Natural killer cell (primary cell): ENCODE measurements around the gene OR6Q1. TPM values are rescaled to one million over a fixed set of nuclear protein-coding genes. Genes with fewer than 3 reads are reported as not detected.

Source experiments
- ATAC-seq, 3 donors: fragments of 150-1000 bp in 2 of 3; fragments of 200-7000 bp in 1 of 3; cut with Tn5 transposase; 1 replicate in 1 of 3; 2 replicates in 2 of 3; pipeline ENCODE4 v1.10.0; 2021; ENCODE audit warnings: mild to moderate bottlenecking in 2 of 3, moderate library complexity in 2 of 3
- DNase-seq, 2 donors: peaks; one replicate each; pipeline versions ENCODE4 v3.0.0 to v3.0.0-alpha.2; 2013 to 2021; ENCODE audit warnings: mixed read lengths in 1 of 2
- H3K27ac ChIP-seq: one replicate; pipeline ENCODE4 v1.5.1; 2013; ENCODE audit warnings: mild to moderate bottlenecking, low read length
- H3K27me3 ChIP-seq: one replicate; pipeline ENCODE4 v1.6.1; 2013; ENCODE audit warnings: low read length; ENCODE audit not compliant: control insufficient read depth, insufficient read depth
- H3K36me3 ChIP-seq: one replicate; pipeline ENCODE4 v1.6.1; 2013; ENCODE audit warnings: low read length; ENCODE audit not compliant: control insufficient read depth, insufficient read depth
- H3K4me1 ChIP-seq: one replicate; pipeline ENCODE4 v1.6.1; 2013; ENCODE audit warnings: low read length; ENCODE audit not compliant: control insufficient read depth, insufficient read depth
- H3K4me3 ChIP-seq: one replicate; pipeline ENCODE4 v1.5.1; 2013; ENCODE audit warnings: low read length
- H3K9me3 ChIP-seq: one replicate; pipeline ENCODE4 v1.6.1; 2013; ENCODE audit warnings: low read length; ENCODE audit not compliant: control insufficient read depth, insufficient read depth
- H3K27ac Mint-ChIP-seq, 2 donors: one replicate each; pipeline ENCODE4 v1.8.0; 2022; ENCODE audit warnings: mild to moderate bottlenecking in 2 of 2, mixed read lengths in 2 of 2, moderate library complexity in 1 of 2
- H3K27me3 Mint-ChIP-seq, 2 donors: one replicate each; pipeline ENCODE4 v1.8.0; 2022; ENCODE audit warnings: low read depth in 2 of 2, mixed read lengths in 2 of 2
- H3K36me3 Mint-ChIP-seq: one replicate; pipeline ENCODE4 v1.8.0; 2022; ENCODE audit warnings: mixed read lengths
- H3K4me1 Mint-ChIP-seq, 2 donors: one replicate each; pipeline ENCODE4 v1.8.0; 2022; ENCODE audit warnings: mixed read lengths in 2 of 2
- H3K4me3 Mint-ChIP-seq: one replicate; pipeline ENCODE4 v1.8.0; 2022; ENCODE audit warnings: mild to moderate bottlenecking, moderate library complexity, mixed read lengths
- H3K9me3 Mint-ChIP-seq, 2 donors: one replicate each; pipeline ENCODE4 v1.8.0; 2022; ENCODE audit warnings: mixed read lengths in 2 of 2
- CTCF ChIP-seq: fragments of 200-600 bp; IDR thresholded peaks from one replicate; pipeline ENCODE4 v1.8.0; 2022; ENCODE audit warnings: antibody characterized with exemption
- WGBS: methylation state at CpG from one replicate; pipeline ENCODE4 v1.1.7; 2013; ENCODE audit warnings: missing lambda C conversion rate; ENCODE audit not compliant: insufficient coverage; 5-methylcytosine and 5-hydroxymethylcytosine counted together
- intact Hi-C: fragments of 100-400 bp; cut with micrococcal nuclease; formaldehyde crosslinking; loops from one replicate; pipeline ENCODE4 v1.14.2; 2022
- total RNA-seq, 4 donors: library from RNA; stranded (reverse); fragments of 120-200 nt in 1 of 4; gene quantifications; one replicate each; pipeline versions ENCODE4 v1.2.3 to v1.2.4, GENCODE V29; 2013 to 2022

OR6Q1 gene
- total RNA-seq, 3 donors from 2014 or later (not counting 1 experiment from before 2014, with no cell fraction given), result not detected

GRCh38 chr11:58004664-58005063 lies 26.1 kb upstream of the OR6Q1 start:
- Histone ChIP-seq H3K27ac (no peak overlapping the region), H3K4me1 (no peaks in the 10 kb centered on the region), H3K4me3 (no peak overlapping the region), H3K27me3 (no peaks in the 10 kb centered on the region), H3K36me3 (no peaks in the 10 kb centered on the region), H3K9me3 (no peaks in the 10 kb centered on the region)
- H3K36me3 Mint-ChIP-seq, result no peaks in the 10 kb centered on the region
- no peak overlapping the region for H3K27ac Mint-ChIP-seq
- H3K9me3 Mint-ChIP-seq, result peaks cover 3 to 5% of the 10 kb centered on the region in 2 donors
- no peaks in the 10 kb centered on the region for H3K4me1 Mint-ChIP-seq
- intact Hi-C loops, result no loop called here
- H3K4me3 Mint-ChIP-seq, result no peak overlapping the region
- TF ChIP-seq CTCF, result no peak
- DNase-seq (no peak), ATAC-seq (no peak)
- WGBS, result 13% methylated on average over 3 of the region's 6 CpGs
- H3K27me3 Mint-ChIP-seq, result peaks cover 0 to 6% of the 10 kb centered on the region in 2 donors

- Mint-ChIP-seq H3K9me3 (peaks cover 3 to 5% of the 10 kb centered on the region in 2 donors), H3K36me3 (no peaks in the 10 kb centered on the region), H3K27me3 (peaks cover 0 to 6% of the 10 kb centered on the region in 2 donors), H3K4me1 (no peaks in the 10 kb centered on the region), H3K27ac (no peak overlapping the region), H3K4me3 (no peak overlapping the region)
- TF ChIP-seq CTCF, result no peak
- H3K9me3 ChIP-seq, result no peaks in the 10 kb centered on the region
- intact Hi-C loops, result no loop called here
- 67% methylated on average over 1 of the region's 2 CpGs for WGBS
- DNase-seq (no peak), ATAC-seq (no peak)
- no peaks in the 10 kb centered on the region for H3K4me1 ChIP-seq
- no peaks in the 10 kb centered on the region for H3K27me3 ChIP-seq
- H3K4me3 ChIP-seq, result no peak overlapping the region
- H3K27ac ChIP-seq, result no peak overlapping the region
- no peaks in the 10 kb centered on the region for H3K36me3 ChIP-seq
These were observed 23.8 kb upstream of the OR6Q1 start for GRCh38 chr11:58006940-58007339.

GRCh38 chr11:58011771-58012170 lies 19.0 kb upstream of the OR6Q1 start:
- no peaks in the 10 kb centered on the region for H3K4me1 Mint-ChIP-seq
- no peak for TF ChIP-seq CTCF
- H3K4me3 Mint-ChIP-seq, result no peak overlapping the region
- no peaks in the 10 kb centered on the region for H3K4me1 ChIP-seq
- H3K36me3 ChIP-seq, result no peaks in the 10 kb centered on the region
- intact Hi-C loops, result no loop called here
- WGBS, result 77% methylated on average over 6 of the region's 6 CpGs
- no peak overlapping the region for H3K27ac ChIP-seq
- H3K27ac Mint-ChIP-seq, result no peak overlapping the region
- no peak for DNase-seq
- ATAC-seq, result no peak
- no peaks in the 10 kb centered on the region for H3K27me3 ChIP-seq
- no peaks in the 10 kb centered on the region for H3K9me3 ChIP-seq
- H3K36me3 Mint-ChIP-seq, result no peaks in the 10 kb centered on the region
- no peak overlapping the region for H3K4me3 ChIP-seq
- peaks cover 0 to 9% of the 10 kb centered on the region in 2 donors for H3K9me3 Mint-ChIP-seq
- H3K27me3 Mint-ChIP-seq, result no peaks in the 10 kb centered on the region

GRCh38 chr11:58023435-58023931 lies 7.3 kb upstream of the OR6Q1 start, which contains the start of gene OR9Q1:
OR9Q1 (plus strand) TSS chr11:58023881; CDS start chr11:58179445, 155,564 bp downstream.
- Mint-ChIP-seq H3K4me1 (no peaks in the 10 kb centered on the region), H3K36me3 (no peaks in the 10 kb centered on the region), H3K27me3 (no peaks in the 10 kb centered on the region), H3K9me3 (peaks cover 0 to 3% of the 10 kb centered on the region in 2 donors), H3K4me3 (no peak within 1 kb of the TSS), H3K27ac (no peak within 1 kb of the TSS)
- WGBS, result 56% methylated on average over 2 of the region's 5 CpGs
- Histone ChIP-seq H3K36me3 (no peaks in the 10 kb centered on the region), H3K27ac (no peak within 1 kb of the TSS), H3K4me1 (no peaks in the 10 kb centered on the region), H3K4me3 (no peak within 1 kb of the TSS), H3K9me3 (no peaks in the 10 kb centered on the region), H3K27me3 (no peaks in the 10 kb centered on the region)
- TF ChIP-seq CTCF, result no peak
- intact Hi-C loops, result no loop called here
- ATAC-seq (no peak), DNase-seq (no peak)
